GM12865 (cell line): Measurements from ENCODE around the gene ACOXL.

Experiments used
- DNase-seq: peaks from one replicate; pipeline ENCODE4 v3.0.0; 2010; ENCODE audit warnings: low read depth
- H3K4me3 ChIP-seq: 2 replicates; pipeline ENCODE4 v1.5.1; 2011; ENCODE audit warnings: mild to moderate bottlenecking, low read depth, low read length, control low read depth
- CTCF ChIP-seq: IDR thresholded peaks from 2 replicates; pipeline ENCODE4 v1.5.1; 2011; ENCODE audit warnings: low read length, control low read depth, low read depth, inconsistent platforms; ENCODE audit not compliant: insufficient read depth; ENCODE audit errors: missing control alignments

ACOXL gene

GRCh38 chr2:110950281-110950680 is 217.9 kb downstream of the ACOXL start:
- H3K4me3 ChIP-seq = no peak overlapping the region
- no peak for TF ChIP-seq CTCF
- DNase-seq = no peak

- no peak for DNase-seq
- no peak for TF ChIP-seq CTCF
- no peak overlapping the region for H3K4me3 ChIP-seq
Observed at GRCh38 chr2:110955045-110955444, 222.7 kb downstream of the ACOXL start.

GRCh38 chr2:110955556-110955955 is 223.2 kb downstream of the ACOXL start:
- no peak for TF ChIP-seq CTCF
- no peak for DNase-seq
- H3K4me3 ChIP-seq = no peak overlapping the region

- no peak for DNase-seq
- H3K4me3 ChIP-seq = no peak overlapping the region
- TF ChIP-seq CTCF = no peak
Observed at GRCh38 chr2:110957293-110957692, 224.9 kb downstream of the ACOXL start.

GRCh38 chr2:110958346-110959119 is 226.2 kb downstream of the ACOXL start:
- TF ChIP-seq CTCF = no peak
- H3K4me3 ChIP-seq = no peak overlapping the region
- no peak for DNase-seq

GRCh38 chr2:110959198-110959597 is 226.8 kb downstream of the ACOXL start:
- TF ChIP-seq CTCF = no peak
- H3K4me3 ChIP-seq = no peak overlapping the region
- no peak for DNase-seq

GRCh38 chr2:110960281-110960680 is 227.9 kb downstream of the ACOXL start:
- TF ChIP-seq CTCF = no peak
- no peak overlapping the region for H3K4me3 ChIP-seq
- DNase-seq = no peak
